Stimulated activated CD4-positive, alpha-beta T cell treated with anti-CD3 and anti-CD28 coated beads, Interleukin-15, amount 100 ng/mL, for 24 hours (primary cell): ENCODE measurements around the gene STARD10.
"Not testable (repeated sequence)": the region's sequence is repeated elsewhere in the genome, so short reads cannot be mapped to it uniquely, and the experiment has no call there.

Source experiments
- DNase-seq: peaks from one replicate; pipeline ENCODE4 v3.0.0-alpha.2; 2020

STARD10 gene

GRCh38 chr11:72807021-72807693 lies 13.3 kb upstream of the STARD10 start:
- DNase-seq = no peak

- not testable (repeated sequence) for DNase-seq
These were observed 12.5 kb upstream of the STARD10 start for GRCh38 chr11:72806378-72806777.

GRCh38 chr11:72805216-72805615 lies 11.4 kb upstream of the STARD10 start:
- DNase-seq = no peak

DNA sequence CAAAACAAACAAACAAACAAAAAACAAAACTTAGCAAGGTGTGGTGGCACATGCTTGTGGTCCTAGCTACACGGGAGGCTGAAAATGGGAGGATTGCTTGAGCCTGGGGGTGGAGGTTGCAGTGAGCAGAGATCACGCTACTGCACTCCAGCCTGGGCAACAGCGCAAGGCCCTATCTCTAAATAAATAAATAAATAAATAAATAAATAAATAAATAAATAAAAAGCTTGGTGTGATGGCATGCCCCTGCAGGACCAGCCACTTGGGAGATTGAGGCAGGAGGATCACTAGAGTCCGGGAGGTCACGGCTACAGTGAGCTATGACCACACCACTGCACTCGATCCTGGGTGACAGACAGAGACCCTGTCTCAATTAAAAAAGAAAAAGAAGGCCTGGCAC lies 9.0 kb upstream of the STARD10 start:
- no peak for DNase-seq

DNA sequence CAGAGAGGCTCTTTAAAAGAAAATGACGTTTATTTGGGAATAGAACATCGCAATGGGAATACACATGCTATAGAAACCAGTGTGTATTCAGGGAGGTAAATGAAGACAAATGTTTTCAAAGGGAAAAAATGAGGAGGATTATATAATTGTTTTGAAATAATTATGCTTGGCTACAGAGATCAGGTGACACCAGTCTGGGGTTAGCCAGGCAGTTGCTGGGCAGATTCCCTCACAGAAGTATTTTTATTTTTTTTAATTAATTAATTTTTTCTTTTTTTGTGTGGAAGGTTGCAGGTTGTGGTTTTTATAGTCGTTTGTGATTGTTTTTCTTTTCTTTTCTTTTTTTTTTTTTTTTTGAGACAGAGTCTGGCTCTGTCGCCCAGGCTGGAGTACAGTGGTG lies 5.6 kb upstream of the STARD10 start:
- DNase-seq = no peak

DNA sequence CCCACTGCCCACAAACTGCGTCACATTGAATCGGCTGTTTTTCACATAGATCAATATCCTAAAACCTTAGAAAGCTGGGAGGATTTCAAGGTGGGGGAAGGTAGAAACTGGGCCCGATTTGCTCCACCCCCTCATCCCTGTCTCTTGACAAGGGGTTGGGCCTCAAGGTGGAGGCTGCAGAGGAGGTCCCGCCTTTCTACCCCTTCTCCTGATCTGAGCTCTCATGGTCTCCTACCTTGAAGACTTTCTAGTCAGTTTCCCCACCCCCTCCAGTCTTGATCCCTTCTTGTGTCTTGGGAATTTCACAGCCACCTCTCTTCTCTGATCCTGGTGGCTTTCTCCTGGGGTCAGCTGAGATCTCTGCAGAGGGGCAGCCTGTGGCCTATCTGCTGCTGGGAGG lies 4.5 kb upstream of the STARD10 start:
- no peak for DNase-seq

- DNase-seq = no peak
These were observed 797 bp downstream of the STARD10 start for GRCh38 chr11:72793076-72793424.

DNA sequence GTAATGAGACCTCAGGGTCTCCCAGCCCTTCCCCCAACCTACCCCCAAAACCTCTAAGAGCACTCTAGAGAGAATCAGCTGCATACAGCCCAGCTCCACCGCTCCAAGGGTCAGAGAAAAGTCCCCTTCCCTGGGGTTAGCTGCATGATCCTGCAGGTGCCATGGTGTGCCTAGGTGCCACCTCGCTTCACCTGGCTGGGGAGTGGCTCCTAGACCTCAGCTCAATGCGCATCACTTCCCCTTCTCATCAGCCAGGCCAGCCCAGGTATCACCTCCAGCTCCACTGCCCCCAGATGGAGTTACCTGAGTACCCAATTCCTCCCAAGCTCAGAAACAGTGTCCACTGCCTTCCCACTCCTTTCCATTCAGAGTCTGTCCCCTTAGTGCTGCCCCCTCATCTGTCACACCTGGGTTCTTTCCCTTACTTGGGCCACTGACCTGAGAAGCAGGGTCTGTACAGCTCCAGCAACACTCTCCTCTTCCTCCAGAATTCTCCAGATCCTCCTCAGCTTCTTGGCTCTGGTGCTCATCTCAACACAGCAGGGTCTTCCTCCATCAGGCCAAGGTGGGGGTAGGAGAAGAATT lies 1.3 kb downstream of the STARD10 start:
- no peak for DNase-seq

DNA sequence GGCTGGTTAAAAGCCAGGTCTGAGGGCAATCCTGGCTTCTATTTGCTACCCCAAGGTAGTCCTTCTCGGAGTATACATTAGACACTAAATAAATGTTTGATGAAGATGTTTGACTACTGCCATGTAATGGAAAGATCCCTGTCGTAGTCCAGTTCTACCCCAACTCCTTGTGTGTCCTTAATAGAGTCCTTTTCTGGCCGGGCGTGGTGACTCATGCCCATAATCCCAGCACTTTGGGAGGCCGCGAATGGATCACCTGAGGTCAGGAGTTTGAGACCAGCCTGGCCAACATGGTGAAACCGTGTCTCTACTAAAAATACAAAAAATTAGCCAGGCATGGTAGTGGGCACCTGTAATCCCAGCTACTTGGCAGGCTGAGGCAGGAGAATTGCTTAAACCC lies 2.6 kb downstream of the STARD10 start:
- DNase-seq = not testable (repeated sequence)

- no peak for DNase-seq
These were observed 4.2 kb downstream of the STARD10 start for GRCh38 chr11:72789493-72790131.

DNA sequence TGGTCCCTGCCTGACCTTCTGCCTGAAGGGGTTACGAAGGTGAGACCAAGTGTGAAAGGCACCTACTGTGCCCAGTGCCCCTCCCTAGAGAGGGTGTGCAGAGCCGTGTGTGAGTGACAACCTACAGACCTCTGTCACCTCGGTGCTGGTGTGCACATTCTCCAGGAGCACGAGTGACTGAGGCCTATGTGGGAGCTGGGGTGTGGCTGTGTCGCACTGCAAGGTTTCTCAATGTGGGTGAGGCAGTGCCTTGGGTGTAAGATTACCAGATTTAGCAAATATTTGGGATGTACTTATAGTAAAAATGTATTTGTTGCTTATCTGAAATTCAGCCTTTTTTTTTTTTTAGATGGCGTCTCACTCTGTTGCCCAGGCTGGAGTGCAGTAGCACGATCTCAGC lies 5.6 kb downstream of the STARD10 start:
- no peak for DNase-seq

GRCh38 chr11:72787216-72788104 lies 6.4 kb downstream of the STARD10 start:
- DNase-seq = peak; percentile 13

- no peak for DNase-seq
These were observed 7.3 kb downstream of the STARD10 start for GRCh38 chr11:72786305-72787215.

DNA sequence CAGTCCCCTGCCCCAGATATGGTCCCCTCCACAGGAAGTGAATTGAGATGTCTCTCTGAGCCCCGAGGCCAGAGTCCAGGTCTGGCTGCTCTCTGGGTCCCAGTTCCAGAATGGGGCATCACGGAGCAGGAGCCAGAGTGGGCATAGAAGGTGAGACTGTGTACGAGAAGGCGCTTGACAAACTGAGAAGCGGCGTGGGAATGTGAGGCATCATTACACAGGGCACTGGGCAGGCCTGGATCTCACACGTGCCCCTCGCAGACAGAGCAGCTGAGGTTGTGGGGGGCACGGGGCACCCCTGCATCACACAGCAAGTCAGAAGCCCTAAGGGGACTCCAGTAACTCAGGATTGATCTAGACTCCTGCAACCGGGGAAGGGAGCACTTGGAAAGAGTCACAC lies 9.2 kb downstream of the STARD10 start:
- DNase-seq = no peak

- DNase-seq = no peak
These were observed 10.5 kb downstream of the STARD10 start for GRCh38 chr11:72783144-72783905.

GRCh38 chr11:72782081-72782920 lies 11.5 kb downstream of the STARD10 start:
- DNase-seq = no peak

DNA sequence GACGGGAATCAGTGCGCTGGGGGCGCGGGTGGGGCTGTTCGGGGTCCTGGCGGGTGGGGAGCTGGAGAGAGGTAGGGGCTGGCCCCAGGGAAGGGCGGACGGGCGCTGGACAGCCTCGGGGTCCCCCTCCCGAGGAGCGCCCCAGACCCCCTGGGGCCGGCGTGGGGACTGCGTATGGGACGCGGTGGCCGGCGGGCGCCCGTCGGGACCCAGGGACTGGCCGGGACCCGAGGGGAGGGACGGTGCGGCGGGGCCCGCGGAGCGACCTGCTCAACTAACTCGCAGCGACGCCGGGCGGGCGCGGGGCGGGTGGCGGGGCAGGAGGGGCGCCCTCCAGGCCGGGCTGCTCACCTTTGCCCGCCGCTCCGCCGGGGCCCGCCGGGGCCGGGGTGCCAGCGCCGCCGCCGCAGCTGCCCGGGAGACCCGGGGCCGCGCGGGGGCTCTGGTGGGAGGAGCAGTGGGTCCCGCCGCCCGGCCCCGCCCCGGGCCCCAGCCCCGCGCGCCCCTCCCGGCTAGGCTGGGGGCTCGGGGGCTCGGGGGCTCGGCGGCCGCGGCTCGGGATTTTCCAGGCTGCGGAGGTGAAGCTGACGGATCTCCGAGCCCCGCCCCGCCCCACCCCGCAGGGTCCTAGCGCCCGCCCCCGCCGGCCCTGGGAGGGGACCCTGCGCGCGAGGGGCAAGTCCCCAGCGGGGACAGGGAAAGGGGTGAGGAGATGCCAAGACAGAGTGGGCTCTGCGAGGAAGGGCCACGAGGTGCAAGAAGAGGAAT lies 12.3 kb downstream of the STARD10 start:
- DNase-seq = peak; percentile 60

GRCh38 chr11:72781063-72781312 lies 12.9 kb downstream of the STARD10 start:
- DNase-seq = no peak

DNA sequence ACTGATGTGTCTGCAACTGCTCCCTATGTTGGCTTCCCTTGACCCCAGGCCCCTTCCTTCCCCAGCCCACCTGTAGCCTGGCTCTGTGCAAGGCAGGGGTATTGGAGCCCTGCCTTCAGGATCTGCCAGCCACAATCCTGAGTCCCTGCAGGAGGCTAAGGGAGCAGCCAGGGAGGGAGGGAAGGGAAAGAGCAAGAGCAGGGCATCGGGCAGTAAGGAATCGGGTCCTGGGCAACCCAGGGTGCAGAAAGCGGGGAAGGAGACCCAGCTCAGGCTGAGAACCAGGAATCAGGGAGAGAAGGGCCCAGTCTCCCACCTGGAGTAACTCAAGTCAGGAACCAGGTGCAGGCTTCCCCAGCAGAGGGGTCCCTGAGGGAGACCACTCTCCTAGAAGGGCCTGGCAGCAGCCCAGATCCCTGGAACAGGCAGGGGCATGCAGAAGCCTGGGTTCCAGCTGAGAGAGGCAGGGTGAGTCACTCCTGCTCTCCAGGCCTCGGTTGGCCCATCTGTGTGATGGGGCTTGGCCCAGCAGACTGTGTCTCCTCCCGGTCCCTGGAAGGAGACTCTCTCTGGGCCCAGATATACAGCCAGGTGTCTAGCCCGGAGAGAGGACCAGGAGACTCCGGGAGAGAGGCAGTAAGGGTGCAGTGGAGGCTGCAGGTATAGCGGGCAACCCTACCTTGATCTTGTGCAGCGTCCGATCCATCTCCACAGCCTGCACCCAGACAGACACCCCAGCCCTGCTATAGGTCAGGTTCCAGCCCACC lies 13.4 kb downstream of the STARD10 start:
- no peak for DNase-seq
